NCI-H345 treated with DMSO at 0.1 percent for 48 hours (cell line): ENCODE results near the gene COG8.
A peak's percentile ranks its signal among the peaks of the same experiment; 100 is the strongest.
"Not testable (repeated sequence)": the region's sequence is repeated elsewhere in the genome, so short reads cannot be mapped to it uniquely, and the experiment has no call there.

Experiments
- DNase-seq: peaks from one replicate; lab custom pipeline; 2025; ENCODE audit not compliant: unreplicated experiment; lab: John Stamatoyannopoulos, UW

Gene COG8

DNA sequence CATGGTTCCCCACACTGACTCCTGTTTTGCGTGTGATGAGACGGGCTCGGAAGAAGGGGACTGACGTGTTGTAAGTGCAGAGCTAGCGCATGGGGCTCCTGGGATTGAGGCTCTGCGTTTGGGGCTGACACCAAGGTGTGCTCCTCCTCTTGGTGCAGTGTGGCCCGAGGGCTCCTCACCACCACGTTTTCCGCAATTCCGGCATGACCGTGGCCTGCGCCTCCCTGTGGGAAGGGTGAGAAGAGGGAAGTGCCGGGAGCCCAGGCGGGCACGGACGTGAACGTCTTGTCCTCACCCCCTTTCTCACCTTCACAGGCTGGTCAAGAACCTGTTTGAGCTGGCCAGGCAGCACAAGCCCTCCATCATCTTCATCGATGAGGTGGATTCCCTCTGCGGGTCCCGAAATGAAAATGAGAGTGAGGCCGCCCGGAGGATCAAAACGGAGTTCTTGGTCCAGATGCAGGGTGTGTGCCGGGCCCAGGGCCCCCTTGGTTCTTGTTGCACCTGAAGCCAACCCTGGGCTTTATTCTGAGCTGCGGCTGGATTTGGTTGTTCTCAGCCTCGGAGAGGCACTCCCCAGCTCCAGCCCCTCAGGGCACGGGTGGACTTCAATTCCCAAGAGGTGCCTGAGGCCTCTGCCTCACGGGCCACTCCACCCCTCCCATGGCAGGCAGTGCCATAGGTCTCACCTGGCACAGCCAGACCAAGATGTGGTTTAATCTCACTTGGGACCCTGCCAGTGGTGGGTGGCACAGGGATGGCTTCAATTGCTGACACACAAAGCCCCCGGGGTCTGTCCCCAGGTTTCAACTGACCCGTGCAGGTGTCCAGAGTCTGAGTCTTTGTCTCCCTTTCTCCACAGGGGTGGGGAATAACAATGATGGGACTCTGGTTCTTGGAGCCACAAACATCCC lies 19.3 kb downstream of the COG8 start:
- no peak for DNase-seq

DNA sequence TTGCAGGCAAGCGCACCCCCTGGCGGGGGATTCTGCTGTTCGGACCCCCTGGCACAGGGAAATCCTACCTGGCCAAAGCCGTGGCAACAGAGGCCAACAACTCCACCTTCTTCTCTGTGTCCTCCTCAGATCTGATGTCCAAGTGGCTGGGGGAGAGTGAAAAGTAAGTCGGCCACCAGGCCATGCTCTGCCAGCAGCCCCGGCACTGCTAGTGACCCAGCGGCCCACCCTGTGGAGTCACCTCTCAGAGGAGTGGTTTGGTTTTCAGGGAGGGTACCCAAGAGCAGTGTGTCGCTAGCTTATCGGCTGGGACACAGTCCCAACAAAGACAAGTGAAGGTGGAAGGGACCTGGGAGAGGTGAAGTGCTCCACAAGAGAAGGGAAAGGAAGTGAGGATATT lies 20.0 kb downstream of the COG8 start:
- DNase-seq = no peak

DNA sequence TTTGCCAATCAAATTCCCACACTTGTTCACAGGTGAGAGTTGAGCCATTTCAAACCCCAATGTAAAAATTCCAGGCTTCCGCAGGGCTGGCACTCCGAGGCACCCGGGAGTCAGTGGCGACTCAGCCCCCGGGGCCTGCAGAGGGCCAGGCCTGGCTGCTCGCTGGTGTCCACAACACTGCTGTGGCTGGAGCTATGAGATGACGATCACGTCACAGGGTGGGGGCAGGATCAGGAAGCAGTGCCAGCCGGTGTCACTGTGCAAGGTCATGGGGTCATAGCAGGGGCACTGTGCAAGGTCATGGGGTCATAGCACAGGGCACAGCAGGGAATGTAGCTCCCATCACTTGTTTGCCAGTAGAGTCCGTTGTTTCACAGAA lies 20.5 kb downstream of the COG8 start:
- no peak for DNase-seq

DNA sequence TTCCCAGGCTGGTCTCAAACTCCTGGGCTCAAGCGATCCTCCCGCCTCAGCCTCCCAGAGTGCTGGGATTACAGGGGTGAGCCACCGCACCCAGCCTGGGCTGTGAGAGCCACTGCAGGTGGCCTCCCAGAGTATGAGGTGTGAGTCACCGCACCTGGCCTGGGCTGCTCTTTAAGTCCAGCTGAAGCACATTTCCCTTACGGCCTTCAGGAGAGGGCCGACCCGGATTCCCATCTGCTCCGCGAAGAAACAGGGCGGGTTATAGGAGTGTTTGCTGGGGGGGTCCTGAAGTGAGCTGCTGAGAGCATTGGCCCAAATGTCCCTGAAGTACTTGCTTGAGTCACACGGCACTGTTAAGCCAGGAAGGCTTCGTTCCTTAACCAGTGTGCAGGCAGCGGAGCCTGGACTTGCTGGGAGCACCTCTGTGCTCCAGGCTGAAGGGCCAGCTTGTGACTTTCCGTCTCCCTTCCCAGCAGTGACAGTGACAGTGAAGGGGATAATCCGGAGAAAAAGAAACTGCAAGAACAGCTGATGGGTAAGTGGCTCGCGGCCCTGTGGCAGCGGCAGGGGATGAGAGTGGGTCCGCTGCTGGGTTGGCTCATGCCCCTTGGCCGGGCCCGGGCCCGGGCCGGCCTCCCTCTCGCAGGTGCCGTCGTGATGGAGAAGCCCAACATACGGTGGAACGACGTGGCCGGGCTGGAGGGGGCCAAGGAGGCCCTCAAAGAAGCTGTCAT lies 21.0 kb downstream of the COG8 start:
- DNase-seq = no peak

DNA sequence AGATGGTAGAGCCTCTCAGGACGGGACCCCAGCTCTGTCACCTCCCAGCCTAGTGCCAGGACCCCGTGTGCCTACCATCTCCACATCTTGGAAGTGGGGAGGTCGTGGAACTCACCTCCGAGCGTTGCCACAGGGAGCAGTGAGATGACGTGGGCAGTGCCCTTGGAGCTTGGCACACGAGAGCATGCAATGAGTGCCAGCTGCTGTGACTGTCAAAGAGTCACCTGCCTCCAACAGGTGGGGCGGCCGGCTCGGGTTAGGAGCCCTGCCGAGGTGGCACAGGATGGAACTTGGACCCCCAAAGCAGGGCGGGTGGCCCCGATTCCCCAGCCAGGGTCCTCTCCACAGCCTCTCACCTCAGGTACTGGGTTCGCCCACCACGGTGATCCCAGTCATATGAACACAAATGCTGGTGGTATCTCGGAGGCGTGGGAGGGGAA lies 22.7 kb downstream of the COG8 start:
- no peak for DNase-seq

DNA sequence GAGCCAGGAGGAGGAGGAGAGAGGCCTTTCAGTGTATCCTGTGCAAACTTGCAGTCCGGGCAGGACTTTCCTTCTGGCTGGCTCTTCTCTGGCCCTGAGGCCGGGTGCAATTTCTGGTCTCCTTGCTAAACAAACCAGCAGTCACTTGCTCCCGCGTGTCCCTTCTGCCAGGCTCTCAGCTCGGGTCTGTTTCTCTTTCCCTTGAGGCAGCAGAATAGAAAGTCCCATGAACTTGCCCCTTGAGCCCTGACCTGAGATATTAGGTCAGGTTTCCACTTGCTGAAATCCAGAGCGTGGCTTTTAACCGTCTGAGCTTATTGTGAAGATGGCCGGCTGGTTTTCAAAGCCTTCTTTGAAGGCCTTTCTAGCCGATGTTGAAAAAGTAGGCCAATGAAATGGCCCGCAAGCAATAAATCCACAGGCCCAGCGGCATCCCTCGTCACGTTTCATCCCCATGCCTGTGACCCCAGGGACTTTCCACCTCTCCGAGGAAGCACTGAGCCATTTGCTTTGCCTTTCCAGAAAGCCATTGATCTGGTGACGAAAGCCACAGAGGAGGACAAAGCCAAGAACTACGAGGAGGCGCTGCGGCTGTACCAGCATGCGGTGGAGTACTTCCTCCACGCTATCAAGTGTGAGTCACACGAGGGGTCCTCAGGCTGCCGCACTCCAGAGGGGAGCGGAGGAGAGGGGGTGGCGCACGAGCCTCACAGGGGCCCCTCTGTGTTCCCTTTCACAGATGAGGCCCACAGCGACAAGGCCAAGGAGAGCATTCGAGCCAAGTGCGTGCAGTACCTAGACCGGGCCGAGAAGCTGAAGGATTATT lies 23.7 kb downstream of the COG8 start:
- DNase-seq = no peak

DNA sequence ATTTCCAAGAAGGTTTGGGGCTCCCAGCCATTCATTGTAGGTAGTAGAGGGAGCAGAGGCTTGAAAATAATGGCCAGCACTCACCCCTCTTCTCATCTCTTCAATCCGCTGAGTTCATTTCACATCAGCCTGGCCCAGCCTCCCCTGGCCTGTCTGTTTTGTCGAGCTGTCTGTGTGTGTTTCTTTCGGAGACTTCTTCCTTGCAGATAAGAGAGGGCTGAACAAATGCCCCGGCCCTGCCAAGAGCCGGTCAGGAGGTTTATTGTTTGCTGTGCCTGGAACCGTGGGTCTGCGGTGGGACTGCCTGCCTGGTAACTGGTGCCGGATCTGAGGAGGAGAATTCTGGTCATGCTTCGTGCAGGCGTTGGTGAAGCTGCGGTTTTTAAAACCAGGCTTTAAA lies 24.8 kb downstream of the COG8 start:
- no peak for DNase-seq

DNA sequence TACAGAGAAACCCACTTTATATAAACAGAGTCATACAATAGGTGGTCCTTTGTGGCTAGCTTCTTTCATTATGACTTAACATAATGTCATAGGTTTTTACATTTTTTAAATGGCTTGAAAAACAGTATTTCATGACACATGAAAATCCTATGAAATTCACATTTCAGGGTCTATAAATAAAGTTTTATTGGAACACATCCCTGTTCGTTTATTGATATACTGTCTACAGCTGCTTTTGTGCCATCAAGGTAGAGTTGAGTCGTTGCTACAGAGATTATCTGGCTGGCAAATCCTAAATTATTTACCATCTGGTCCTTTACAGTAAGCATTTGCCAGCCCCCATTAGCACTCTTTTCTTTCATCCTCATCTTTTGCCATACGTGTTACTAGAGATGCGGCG lies 25.9 kb downstream of the COG8 start:
- DNase-seq = no peak

DNA sequence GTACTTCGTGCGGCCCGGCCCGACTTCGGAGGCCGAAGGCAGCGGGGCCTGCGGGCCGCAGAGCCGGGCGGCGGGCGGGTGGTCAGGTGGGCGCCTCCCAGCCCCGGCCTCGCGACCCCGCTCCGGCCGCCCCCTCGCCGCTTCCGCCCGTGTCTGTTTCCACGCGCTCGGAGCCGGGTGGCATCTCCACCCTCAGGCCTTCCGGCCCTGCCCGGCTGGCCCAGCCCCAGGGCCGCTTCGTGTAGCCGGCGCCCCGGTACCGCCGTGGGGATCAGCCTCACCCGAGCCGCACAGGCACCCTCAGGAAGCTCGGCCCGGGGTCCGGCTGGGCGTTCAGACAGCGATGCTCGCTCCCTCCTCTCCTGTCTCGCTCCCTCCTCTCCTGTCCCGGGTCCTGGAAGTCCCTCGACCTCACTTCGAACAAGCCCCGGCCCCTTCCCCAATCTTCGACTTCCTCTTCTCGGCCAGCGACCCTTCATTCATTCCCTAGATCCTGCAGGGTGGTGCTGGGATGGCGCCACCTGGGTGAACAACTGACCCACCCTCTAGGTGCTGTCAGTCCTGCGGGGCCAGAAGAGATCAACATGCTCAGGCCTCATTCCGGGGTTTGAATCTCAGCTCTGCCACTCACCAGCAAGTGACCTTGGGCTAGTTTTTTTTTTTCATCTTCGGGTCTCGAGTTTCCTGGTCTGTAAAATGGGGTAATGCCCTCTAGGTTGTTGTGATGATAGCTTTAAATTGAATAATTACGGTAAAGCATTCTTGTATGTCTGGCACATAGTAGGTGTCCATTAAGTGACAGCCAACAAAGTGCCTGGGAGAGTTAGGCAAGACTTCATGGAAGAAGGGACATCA lies 27.6 kb downstream of the COG8 start:
- DNase-seq = no peak

DNA sequence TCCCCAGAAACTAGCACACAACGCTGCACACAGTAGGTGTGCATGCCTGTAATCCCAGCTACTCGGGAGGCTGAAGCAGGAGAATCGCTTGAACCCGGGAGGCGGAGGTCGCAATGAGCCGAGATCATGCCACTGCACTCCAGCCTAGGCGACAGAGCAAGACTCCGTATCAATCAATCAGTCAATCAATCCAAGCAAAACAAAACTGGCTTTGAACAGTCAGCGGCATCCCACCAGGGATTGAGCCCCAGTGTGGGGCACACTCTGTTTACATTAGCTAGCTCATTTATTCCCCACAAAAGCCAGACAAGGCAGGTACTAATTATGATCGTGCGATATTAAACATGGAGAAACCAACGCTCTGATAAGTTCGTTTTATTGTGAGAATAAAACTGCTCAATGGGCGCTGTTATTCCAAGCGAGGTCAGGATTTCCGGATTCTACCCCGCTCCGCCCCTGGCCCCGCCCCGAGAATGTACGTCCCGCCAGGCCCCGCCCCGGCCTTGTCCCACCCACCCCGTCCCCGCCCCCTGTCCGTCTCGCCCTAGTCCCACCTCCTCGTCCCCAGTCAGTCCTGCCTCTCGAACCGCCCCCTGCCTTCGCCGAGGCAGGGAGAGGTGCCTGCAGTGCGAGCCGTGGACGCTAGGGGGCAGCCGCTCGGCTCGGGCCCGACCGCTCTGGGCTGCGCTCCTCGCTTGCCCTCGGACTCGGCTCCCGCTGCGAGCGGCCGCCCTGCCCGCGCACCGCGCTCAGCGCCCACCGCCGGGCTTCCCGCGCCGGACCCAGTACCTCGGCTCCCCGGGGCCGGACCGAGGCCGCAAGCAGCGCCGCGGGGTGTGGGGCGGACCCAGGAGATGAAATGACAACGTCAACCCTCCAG lies 28.5 kb downstream of the COG8 start, which contains the start of gene VPS4A:
Gene VPS4A, plus strand, starts transcription at position 698 of the 880 bp plus-strand sequence. Its CDS starts 162 bp downstream, at position 860.
- peak; percentile 75 for DNase-seq

DNA sequence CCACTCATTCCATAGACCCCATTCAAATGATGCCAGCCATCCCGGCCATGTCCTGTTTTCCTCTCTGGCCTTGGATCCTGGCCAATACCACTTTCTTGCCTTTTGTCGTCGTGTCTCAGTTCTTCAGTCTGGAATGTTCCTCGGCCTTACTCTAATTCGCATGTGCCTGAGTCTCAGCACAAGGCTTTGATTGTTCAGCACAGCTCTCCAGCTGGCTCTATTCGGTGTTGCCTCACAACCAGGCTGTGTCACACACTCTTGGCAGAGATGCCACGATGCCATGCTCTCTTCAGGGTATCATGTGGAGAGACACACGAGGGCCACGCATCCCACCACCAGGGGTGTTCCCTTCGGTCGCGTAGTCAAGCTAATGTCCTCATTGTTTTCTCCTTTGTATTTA lies 30.0 kb downstream of the COG8 start:
- DNase-seq = no peak

DNA sequence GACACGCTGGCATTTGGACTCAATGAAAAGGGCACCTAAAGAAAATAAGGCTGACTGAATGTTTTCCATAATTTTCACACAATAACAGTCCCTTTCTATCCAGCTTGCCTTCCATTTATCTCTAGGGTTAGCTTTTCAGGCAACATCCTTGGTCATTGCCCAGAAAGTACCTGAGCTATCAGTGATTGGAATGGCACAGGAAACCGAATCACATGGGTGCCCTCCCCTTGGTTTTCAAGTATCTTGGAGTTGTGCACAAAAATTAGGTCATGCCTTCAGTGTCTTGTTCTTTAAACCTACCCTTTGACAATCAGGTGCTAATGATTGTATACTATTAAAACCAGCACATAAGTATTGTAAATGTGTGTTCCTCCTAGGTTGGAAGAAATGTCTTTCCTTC lies 31.5 kb downstream of the COG8 start:
- no peak for DNase-seq

DNA sequence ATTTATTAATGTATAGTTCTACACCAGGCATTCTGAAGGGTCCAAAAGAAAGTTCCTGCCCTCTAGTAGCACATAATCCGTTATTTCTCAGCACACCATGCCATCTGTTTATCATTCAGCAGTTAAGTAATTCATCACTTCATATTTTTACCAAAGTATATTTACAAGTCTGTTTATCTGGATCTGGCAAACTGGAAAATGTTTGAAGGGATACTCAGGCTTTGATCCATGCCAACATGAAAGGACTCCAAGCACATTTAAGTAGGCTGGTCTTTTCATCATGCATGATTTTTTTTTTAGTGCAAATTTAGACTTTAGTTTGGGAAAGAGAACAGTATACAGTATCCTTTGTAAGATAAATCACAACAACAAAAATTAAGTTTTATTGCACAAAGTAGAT lies 32.3 kb downstream of the COG8 start:
- no peak for DNase-seq

DNA sequence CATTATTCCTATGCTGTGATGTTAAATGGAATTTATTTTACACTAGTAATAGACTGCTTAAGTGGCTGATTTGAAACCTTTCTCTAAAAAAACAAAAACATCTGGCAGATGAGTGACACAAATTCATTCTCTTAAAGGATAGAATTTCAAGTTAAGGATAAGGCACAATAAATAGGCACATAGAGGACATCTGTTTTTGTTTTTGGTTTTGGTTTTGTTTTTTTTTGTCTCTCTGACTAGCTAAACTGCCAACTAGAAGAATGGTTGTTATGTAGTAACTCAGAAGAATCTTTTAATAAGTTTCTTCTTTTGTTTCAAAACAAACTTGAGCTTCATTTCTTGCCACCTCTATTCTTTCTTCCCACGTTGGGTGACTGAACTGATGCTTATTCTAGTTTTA lies 33.3 kb downstream of the COG8 start:
- DNase-seq = no peak

DNA sequence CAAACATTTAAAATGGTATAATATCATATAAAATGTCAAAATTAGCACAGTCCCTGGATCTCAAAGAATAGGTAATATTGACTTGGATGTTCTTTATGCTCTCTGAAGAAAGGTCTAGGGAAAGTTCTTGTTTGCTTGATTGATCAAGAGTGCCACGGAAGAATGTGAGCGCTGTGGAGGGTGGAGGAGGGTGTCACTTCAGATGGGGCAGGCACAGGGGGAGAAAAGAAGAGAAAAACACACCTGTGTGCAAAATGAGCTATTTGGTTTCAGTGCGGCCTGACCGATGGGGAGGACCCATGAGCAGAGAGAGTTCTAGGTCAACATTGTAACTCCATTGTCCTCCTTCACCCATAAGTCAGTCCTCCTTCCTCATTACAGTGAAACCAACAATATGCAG lies 37.1 kb downstream of the COG8 start:
- no peak for DNase-seq

DNA sequence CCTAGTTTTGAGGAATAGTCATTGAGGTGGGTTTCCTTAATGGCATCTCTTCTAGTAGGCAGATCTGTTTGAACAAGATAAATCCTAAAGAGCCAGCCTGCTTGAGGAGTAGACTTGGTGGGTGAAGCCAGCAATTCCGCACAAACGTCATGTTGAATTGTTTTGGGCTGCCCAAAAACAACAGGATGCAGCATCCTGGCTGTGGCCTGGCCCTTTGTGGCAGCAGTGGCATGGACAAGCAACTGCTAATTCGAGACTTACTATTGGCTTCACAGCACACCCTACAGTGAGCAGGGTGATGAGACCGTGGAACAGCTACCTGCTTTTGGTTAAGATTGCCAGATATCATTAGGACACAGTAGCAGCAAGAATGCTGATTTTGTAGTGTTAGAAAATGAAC lies 37.5 kb downstream of the COG8 start:
- no peak for DNase-seq

DNA sequence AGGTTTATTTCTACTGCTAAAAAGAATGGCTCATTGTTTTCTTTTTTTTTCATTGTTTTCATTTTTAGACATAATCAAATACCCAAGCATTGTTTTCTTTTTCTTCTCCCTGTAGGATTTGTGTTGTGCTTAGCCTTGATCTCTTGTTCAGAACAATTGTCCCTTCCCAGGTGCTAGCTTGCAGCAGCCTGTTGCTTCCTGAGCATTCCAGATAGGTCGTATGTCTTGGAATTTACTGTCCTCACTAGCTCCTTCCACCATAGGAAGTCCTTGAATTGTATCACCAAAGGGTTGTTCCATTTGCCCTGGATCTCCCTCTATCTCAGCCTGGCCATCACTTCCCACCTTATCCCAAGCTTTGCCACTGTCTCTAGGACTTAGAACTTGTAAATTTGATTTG lies 38.2 kb downstream of the COG8 start:
- no peak for DNase-seq

DNA sequence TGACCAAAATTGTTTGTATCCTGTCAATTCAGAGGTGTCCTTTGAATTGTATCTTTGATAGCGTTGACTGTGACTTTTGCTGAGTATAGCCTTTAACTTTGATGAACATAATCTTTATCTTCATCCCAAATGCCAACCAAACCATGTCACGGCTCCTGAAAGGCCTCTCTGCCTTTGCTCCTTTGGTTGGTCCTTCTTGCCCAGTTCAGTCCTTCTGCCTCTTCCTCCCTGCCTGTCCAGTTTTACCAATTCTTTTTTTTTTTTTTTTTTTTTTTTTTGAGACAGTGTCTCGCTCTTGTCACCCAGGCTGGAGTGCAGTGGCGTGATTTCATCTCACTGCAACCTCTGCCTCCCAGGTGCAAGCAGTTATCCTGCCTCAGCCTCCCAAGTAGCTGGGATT lies 41.1 kb downstream of the COG8 start:
- DNase-seq = no peak

DNA sequence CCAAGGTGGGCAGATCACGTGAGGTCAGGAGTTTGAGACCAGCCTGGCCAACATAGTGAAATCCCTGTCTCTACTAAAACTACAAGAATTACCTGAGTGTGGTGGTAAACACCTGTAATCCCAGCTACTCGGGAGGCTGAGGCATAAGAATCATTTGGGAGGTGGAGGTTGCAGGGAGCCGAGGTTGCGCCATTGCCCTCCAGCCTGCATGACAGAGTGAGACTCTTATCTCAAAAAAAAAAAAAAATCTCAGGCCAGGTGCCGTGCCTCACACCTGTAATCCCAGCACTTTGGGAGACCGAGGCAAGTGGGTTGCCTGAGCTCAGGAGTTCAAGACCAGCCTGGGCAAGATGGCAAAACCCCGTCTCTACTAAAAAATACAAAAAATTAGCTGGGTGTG lies 42.6 kb downstream of the COG8 start:
- not testable (repeated sequence) for DNase-seq

DNA sequence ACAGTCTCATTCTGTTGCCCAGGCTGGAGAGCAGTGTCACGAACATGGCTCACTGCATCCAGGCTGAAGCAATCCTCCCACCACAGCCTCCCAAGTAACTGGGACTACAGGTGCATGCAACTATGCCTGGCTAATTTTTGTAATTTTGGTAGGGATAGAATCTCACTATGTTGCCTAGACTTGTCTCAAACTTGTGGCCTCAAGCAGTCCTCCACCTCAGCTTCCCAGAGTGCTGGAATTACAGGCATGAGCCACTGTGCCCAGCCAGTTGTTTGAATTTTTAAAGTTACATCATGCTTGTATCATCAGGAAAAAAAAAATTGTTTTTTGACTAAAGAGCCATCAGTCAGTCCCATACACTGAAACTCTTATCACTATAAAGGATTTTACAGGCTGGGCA lies 45.3 kb downstream of the COG8 start:
- DNase-seq = no peak
